WTC11 (cell line): ENCODE data around the gene PITPNM3. TPM values are rescaled to one million over a fixed set of nuclear protein-coding genes. Genes with fewer than 3 reads are reported as not detected.

Experiments used
- ATAC-seq: fragments of 200-7000 bp; cut with Tn5 transposase; 2 replicates; pipeline ENCODE4 v1.10.0; 2021; ENCODE audit warnings: mild to moderate bottlenecking, moderate library complexity
- CTCF ChIA-PET: fragments of 300-600 bp; sonication (Branson Sonifier 250); formaldehyde crosslinking; loops from one replicate; lab custom pipeline; 2021; ENCODE audit warnings: antibody characterized with exemption; lab: Charles Lee
- POLR2A ChIA-PET: fragments of 350-600 bp; sonication (Branson Sonifier 250); formaldehyde crosslinking; loops from one replicate; lab custom pipeline; 2021; ENCODE audit warnings: antibody characterized with exemption; lab: Charles Lee
- DNase-seq: peaks from one replicate; pipeline ENCODE4 v3.0.0; 2021; ENCODE audit warnings: low spot score
- H3K27ac Mint-ChIP-seq: 2 replicates; pipeline ENCODE4 v1.8.0; 2021; ENCODE audit warnings: mixed read lengths
- H3K27me3 Mint-ChIP-seq: 2 replicates; pipeline ENCODE4 v1.8.0; 2021; ENCODE audit warnings: low read depth, mild to moderate bottlenecking, moderate library complexity, mixed read lengths
- H3K36me3 Mint-ChIP-seq: 2 replicates; pipeline ENCODE4 v1.8.0; 2021; ENCODE audit warnings: mixed read lengths
- H3K4me1 Mint-ChIP-seq: 2 replicates; pipeline ENCODE4 v1.8.0; 2022; ENCODE audit warnings: mixed read lengths
- H3K4me3 Mint-ChIP-seq: 2 replicates; pipeline ENCODE4 v1.8.0; 2021; ENCODE audit warnings: mild to moderate bottlenecking, moderate library complexity, mixed read lengths
- H3K9me3 Mint-ChIP-seq: 2 replicates; pipeline ENCODE4 v1.8.0; 2021; ENCODE audit warnings: mixed read lengths
- AR ChIP-seq: fragments of 250-450 bp; sonication (Bioruptor Pico); IDR thresholded peaks from 2 replicates; pipeline ENCODE4 v1.9.0; 2021; ENCODE audit warnings: mild to moderate bottlenecking
- GABPB1 ChIP-seq: sonication (generic); formaldehyde crosslinking; IDR thresholded peaks from 2 replicates; pipeline ENCODE4 v1.8.1; 2023; ENCODE audit warnings: mild to moderate bottlenecking, missing genetic modification reagents
- GRHL2 ChIP-seq: fragments of 250-450 bp; sonication (Bioruptor Pico); IDR thresholded peaks from 2 replicates; pipeline ENCODE4 v1.8.0; 2022; ENCODE audit warnings: mild to moderate bottlenecking, moderate library complexity; ENCODE audit not compliant: insufficient replicate concordance, severe bottlenecking
- HMGA2 ChIP-seq: fragments of 250-450 bp; sonication (Bioruptor Pico); IDR thresholded peaks from 2 replicates; pipeline ENCODE4 v1.4.0; 2021; ENCODE audit warnings: mild to moderate bottlenecking, moderate library complexity
- IRF1 ChIP-seq: sonication (generic); formaldehyde crosslinking; IDR thresholded peaks from 2 replicates; pipeline ENCODE4 v1.8.0; 2023; ENCODE audit warnings: missing genetic modification reagents
- JUN ChIP-seq: sonication (generic); formaldehyde crosslinking; IDR thresholded peaks from 2 replicates; pipeline ENCODE4 v1.8.0; 2023; ENCODE audit warnings: mild to moderate bottlenecking, missing genetic modification reagents
- MYBL2 ChIP-seq: sonication (generic); formaldehyde crosslinking; IDR thresholded peaks from 2 replicates; pipeline ENCODE4 v1.8.1; 2023; ENCODE audit warnings: mild to moderate bottlenecking, moderate library complexity, missing genetic modification reagents
- OVOL2 ChIP-seq: fragments of 250-450 bp; sonication (Bioruptor Pico); IDR thresholded peaks from 2 replicates; pipeline ENCODE4 v1.9.0; 2021; ENCODE audit warnings: mild to moderate bottlenecking, borderline replicate concordance
- PRRX2 ChIP-seq: fragments of 250-450 bp; sonication (Bioruptor Pico); IDR thresholded peaks from 2 replicates; pipeline ENCODE4 v1.8.0; 2021; ENCODE audit warnings: mild to moderate bottlenecking
- SP1 ChIP-seq: sonication (generic); formaldehyde crosslinking; conservative IDR thresholded peaks from 2 replicates; pipeline ENCODE4 v1.8.1; 2022; ENCODE audit warnings: missing genetic modification reagents
- ZNF138 ChIP-seq: sonication (generic); formaldehyde crosslinking; conservative IDR thresholded peaks from 2 replicates; pipeline ENCODE4 v1.8.1; 2022; ENCODE audit warnings: mild to moderate bottlenecking, moderate library complexity, missing genetic modification reagents
- ZNF416 ChIP-seq: fragments of 250-450 bp; sonication (Bioruptor Pico); IDR thresholded peaks from 2 replicates; pipeline ENCODE4 v1.9.0; 2021; ENCODE audit warnings: mild to moderate bottlenecking, inconsistent platforms
- ZNF423 ChIP-seq: fragments of 250-450 bp; sonication (Bioruptor Pico); IDR thresholded peaks from 2 replicates; pipeline ENCODE4 v2.1.2; 2022; ENCODE audit warnings: mild to moderate bottlenecking, moderate library complexity
- ZNF512 ChIP-seq: sonication (generic); formaldehyde crosslinking; IDR thresholded peaks from 2 replicates; pipeline ENCODE4 v1.8.1; 2022; ENCODE audit warnings: missing genetic modification reagents, borderline replicate concordance
- total RNA-seq: library from RNA; stranded (reverse); gene quantifications from 3 replicates; pipeline ENCODE4 v1.2.3, GENCODE V29; 2021
- TF ChIP-seq, protein P1 (sequence below): fragments of 250-450 bp; sonication (Bioruptor Pico); IDR thresholded peaks from 2 replicates; pipeline ENCODE4 v2.1.2; 2022; ENCODE audit warnings: mild to moderate bottlenecking, moderate library complexity
- TF ChIP-seq, protein P2 (sequence below): sonication (generic); formaldehyde crosslinking; IDR thresholded peaks from 2 replicates; pipeline ENCODE4 v1.8.0; 2022; ENCODE audit warnings: mild to moderate bottlenecking, missing genetic modification reagents
- TF ChIP-seq, protein P3 (sequence below): sonication (generic); formaldehyde crosslinking; conservative IDR thresholded peaks from 2 replicates; pipeline ENCODE4 v1.8.1; 2023; ENCODE audit warnings: mild to moderate bottlenecking, low read depth, missing genetic modification reagents, moderate library complexity

PITPNM3 gene
- total RNA-seq, 1 experiment from 2014 or later, result 2.8 TPM

GRCh38 chr17:6497496-6498221 lies 58.7 kb downstream of the PITPNM3 start (continued):
- TF ChIP-seq AR (CRISPR knock-in tag), result no peak
- TF ChIP-seq, protein P1, sequence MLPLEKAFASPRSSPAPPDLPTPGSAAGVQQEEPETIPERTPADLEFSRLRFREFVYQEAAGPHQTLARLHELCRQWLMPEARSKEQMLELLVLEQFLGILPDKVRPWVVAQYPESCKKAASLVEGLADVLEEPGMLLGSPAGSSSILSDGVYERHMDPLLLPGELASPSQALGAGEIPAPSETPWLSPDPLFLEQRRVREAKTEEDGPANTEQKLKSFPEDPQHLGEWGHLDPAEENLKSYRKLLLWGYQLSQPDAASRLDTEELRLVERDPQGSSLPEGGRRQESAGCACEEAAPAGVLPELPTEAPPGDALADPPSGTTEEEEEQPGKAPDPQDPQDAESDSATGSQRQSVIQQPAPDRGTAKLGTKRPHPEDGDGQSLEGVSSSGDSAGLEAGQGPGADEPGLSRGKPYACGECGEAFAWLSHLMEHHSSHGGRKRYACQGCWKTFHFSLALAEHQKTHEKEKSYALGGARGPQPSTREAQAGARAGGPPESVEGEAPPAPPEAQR (CRISPR knock-in tag), result no peak
- TF ChIP-seq PRRX2 (CRISPR knock-in tag), result no peak
- TF ChIP-seq MYBL2 (CRISPR knock-in tag), result no peak

DNA sequence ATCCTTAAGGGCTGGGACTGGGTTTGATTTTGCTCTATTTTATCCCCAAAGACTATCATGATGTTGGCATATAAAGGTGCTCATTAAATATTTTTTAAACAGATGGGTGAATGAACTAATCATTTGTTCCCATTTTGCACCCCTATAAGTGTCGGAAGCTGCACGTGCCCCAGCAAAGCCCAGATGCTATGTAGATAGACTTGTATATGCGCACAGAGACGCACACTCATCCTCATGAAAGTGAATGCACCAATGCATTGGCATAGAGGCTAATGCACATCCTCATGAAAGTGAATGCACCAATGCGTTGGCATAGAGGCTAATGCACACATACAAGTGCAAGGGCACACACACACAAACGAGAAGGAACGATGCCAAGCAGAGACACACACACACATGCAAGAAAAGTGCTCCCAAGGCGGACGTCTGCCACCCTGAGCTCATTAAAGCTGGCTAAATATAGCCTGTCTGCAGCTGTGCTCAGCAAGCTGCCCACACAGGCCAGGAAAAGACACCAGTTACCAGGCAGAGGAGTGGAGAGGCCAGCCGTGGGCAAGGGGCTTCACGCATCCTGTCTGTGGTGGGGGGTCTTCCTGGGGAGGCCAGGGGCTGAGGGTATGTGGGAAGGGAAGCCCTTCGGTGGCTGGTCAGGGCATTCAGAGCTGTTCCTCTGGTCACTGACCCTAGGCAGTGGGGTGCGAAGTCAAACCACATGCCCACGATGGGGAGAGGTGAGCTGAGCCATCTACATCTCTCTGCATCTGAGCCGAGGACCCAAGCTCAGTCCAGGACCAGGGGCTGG lies 59.5 kb downstream of the PITPNM3 start:
- Mint-ChIP-seq H3K27ac (0 out of 2 replicates have a peak overlapping the region, but pooled peaks have one; percentile 74), H3K36me3 (no peaks in the 10 kb centered on the region), H3K9me3 (peaks cover 3% of the 10 kb centered on the region), H3K27me3 (peaks cover 6% of the 10 kb centered on the region), H3K4me1 (peaks cover 53% of the 10 kb centered on the region), H3K4me3 (peak overlapping the region; percentile 62; the same call in 1 of the 2 replicates)
- DNase-seq, result no peak
- CTCF ChIA-PET, result interaction anchor here (1.1 to 3.6 kb wide), 3 partner anchors 11 to 28 kb away, joined by 3 to 30 read pairs (median 9); no protein-coding TSS in a partner anchor
- ATAC-seq, result no peak
- POLR2A ChIA-PET, result interaction anchor here (0.6 kb wide), 1 partner anchor 650 kb away, joined by 3 read pairs; no protein-coding TSS in a partner anchor
- TF ChIP-seq ZNF416 (no peak), JUN (CRISPR knock-in tag) (no peak), HMGA2 (CRISPR knock-in tag) (no peak), ZNF423 (CRISPR knock-in tag) (no peak), OVOL2 (CRISPR knock-in tag) (no peak)

DNA sequence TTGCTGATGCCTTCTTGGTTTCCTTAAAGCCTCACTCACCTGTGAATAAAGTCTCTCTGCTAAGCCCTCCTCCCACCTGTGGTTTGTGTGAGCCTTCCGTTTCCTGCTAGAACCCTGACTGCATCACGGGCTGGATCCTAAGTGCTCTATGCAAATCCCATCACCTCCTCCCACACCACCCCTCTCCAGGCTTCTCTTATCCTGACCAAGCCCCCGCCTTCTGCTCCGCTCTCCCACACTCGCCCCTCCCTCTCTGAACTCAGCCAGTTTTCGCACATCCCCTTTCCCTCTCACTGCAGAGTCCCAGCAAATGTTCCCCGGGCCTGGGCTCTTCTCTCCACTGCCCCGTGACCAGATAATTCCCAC lies 60.3 kb downstream of the PITPNM3 start:
- H3K4me3 Mint-ChIP-seq, result peak overlapping the region; percentile 62
- ChIA-PET POLR2A (interaction anchor here (1.0 kb wide), 1 partner anchor 34 kb away, joined by 3 read pairs; no protein-coding TSS in a partner anchor), CTCF (interaction anchor here (0.7 to 3.6 kb wide), 19 partner anchors 10 to 71 kb away, joined by 3 to 30 read pairs (median 4); partner anchors contain the start of genes AIPL1 and PIMREG)
- peak overlapping the region; percentile 74 for H3K27ac Mint-ChIP-seq
- peaks cover 3% of the 10 kb centered on the region for H3K9me3 Mint-ChIP-seq
- peaks cover 49% of the 10 kb centered on the region for H3K4me1 Mint-ChIP-seq
- ATAC-seq, result peak; percentile 95
- peak; percentile 77 for DNase-seq
- H3K36me3 Mint-ChIP-seq, result no peaks in the 10 kb centered on the region
- peaks cover 6% of the 10 kb centered on the region for H3K27me3 Mint-ChIP-seq
- TF ChIP-seq, protein P2, sequence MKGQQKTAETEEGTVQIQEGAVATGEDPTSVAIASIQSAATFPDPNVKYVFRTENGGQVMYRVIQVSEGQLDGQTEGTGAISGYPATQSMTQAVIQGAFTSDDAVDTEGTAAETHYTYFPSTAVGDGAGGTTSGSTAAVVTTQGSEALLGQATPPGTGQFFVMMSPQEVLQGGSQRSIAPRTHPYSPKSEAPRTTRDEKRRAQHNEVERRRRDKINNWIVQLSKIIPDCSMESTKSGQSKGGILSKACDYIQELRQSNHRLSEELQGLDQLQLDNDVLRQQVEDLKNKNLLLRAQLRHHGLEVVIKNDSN, result no peak
- TF ChIP-seq IRF1 (CRISPR knock-in tag) (no peak), ZNF512 (CRISPR knock-in tag) (no peak), GABPB1 (no peak), AR (CRISPR knock-in tag) (no peak), GRHL2 (CRISPR knock-in tag) (no peak), ZNF138 (CRISPR knock-in tag) (no peak), SP1 (CRISPR knock-in tag) (no peak)
- TF ChIP-seq, protein P3, sequence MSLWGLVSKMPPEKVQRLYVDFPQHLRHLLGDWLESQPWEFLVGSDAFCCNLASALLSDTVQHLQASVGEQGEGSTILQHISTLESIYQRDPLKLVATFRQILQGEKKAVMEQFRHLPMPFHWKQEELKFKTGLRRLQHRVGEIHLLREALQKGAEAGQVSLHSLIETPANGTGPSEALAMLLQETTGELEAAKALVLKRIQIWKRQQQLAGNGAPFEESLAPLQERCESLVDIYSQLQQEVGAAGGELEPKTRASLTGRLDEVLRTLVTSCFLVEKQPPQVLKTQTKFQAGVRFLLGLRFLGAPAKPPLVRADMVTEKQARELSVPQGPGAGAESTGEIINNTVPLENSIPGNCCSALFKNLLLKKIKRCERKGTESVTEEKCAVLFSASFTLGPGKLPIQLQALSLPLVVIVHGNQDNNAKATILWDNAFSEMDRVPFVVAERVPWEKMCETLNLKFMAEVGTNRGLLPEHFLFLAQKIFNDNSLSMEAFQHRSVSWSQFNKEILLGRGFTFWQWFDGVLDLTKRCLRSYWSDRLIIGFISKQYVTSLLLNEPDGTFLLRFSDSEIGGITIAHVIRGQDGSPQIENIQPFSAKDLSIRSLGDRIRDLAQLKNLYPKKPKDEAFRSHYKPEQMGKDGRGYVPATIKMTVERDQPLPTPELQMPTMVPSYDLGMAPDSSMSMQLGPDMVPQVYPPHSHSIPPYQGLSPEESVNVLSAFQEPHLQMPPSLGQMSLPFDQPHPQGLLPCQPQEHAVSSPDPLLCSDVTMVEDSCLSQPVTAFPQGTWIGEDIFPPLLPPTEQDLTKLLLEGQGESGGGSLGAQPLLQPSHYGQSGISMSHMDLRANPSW (CRISPR knock-in tag), result no peak
